ENCODE data around the gene YJEFN3. TPM values are rescaled to one million over a fixed set of nuclear protein-coding genes. Genes with fewer than 3 reads are reported as not detected.

The YJEFN3 gene
- polyA plus RNA-seq, 1 experiment: 1.2 TPM

GRCh38 chr19:19580418-19580817 lies 51.7 kb downstream of the YJEFN3 start:
- Histone ChIP-seq H3K9me3 (ENCODE audit: control insufficient read depth, insufficient read depth, low read length) (no peaks in the 10 kb centered on the region), H3K27me3 (ENCODE audit: control insufficient read depth, insufficient read depth, low read length) (no peaks in the 10 kb centered on the region), H3K4me3 (ENCODE audit: low read depth, low read length) (no peak overlapping the region), H3K27ac (ENCODE audit: low read depth, low read length) (no peak overlapping the region)
- no peak for TF ChIP-seq CTCF (IDR thresholded peaks at IDR 0.05; ENCODE audit: low read depth, low read length)
- DNase-seq (ENCODE audit: low read depth, low spot score): no peak
- ChIA-PET CTCF (no interaction called here), POLR2A (no interaction called here)

- H3K27me3 ChIP-seq (ENCODE audit: control insufficient read depth, insufficient read depth, low read length): no peaks in the 10 kb centered on the region
- H3K9me3 ChIP-seq (ENCODE audit: control insufficient read depth, insufficient read depth, low read length): no peaks in the 10 kb centered on the region
- H3K4me3 ChIP-seq (ENCODE audit: low read depth, low read length): no peak overlapping the region
- ChIA-PET CTCF (no interaction called here), POLR2A (no interaction called here)
- no peak overlapping the region for H3K27ac ChIP-seq (ENCODE audit: low read depth, low read length)
- DNase-seq (ENCODE audit: low read depth, low spot score): no peak
- no peak for TF ChIP-seq CTCF (IDR thresholded peaks at IDR 0.05; ENCODE audit: low read depth, low read length)
Measured at GRCh38 chr19:19581391-19581790, 52.7 kb downstream of the YJEFN3 start.

GRCh38 chr19:19582471-19582870 lies 53.8 kb downstream of the YJEFN3 start:
- TF ChIP-seq CTCF (IDR thresholded peaks at IDR 0.05; ENCODE audit: low read depth, low read length): no peak
- POLR2A ChIA-PET: no interaction called here
- Histone ChIP-seq H3K27me3 (ENCODE audit: control insufficient read depth, insufficient read depth, low read length) (no peaks in the 10 kb centered on the region), H3K4me3 (ENCODE audit: low read depth, low read length) (no peak overlapping the region), H3K27ac (ENCODE audit: low read depth, low read length) (no peak overlapping the region), H3K9me3 (ENCODE audit: control insufficient read depth, insufficient read depth, low read length) (no peaks in the 10 kb centered on the region)
- no peak for DNase-seq (ENCODE audit: low read depth, low spot score)
- CTCF ChIA-PET: interaction anchor here (1.6 to 1.9 kb wide), 2 partner anchors 28 to 29 kb away, joined by 4 to 9 read pairs; no protein-coding TSS in a partner anchor

GRCh38 chr19:19584356-19584755 lies 55.6 kb downstream of the YJEFN3 start:
- ChIA-PET POLR2A (no interaction called here), CTCF (no interaction called here)
- no peak overlapping the region for H3K4me3 ChIP-seq (ENCODE audit: low read depth, low read length)
- DNase-seq (ENCODE audit: low read depth, low spot score): no peak
- TF ChIP-seq CTCF (IDR thresholded peaks at IDR 0.05; ENCODE audit: low read depth, low read length): no peak
- no peaks in the 10 kb centered on the region for H3K9me3 ChIP-seq (ENCODE audit: control insufficient read depth, insufficient read depth, low read length)
- H3K27me3 ChIP-seq (ENCODE audit: control insufficient read depth, insufficient read depth, low read length): no peaks in the 10 kb centered on the region
- no peak overlapping the region for H3K27ac ChIP-seq (ENCODE audit: low read depth, low read length)

Other genes with a start within 250 kb of the YJEFN3 start
- gene SUGP1, start 208.4 kb upstream of the YJEFN3 start, polyA plus RNA-seq (2011; rRNA removed): 25.2 and 34.9 TPM in 2 replicates
- gene MAU2, start 208.1 kb upstream of the YJEFN3 start, polyA plus RNA-seq (2011; rRNA removed): 14.7 and 20.0 TPM in 2 replicates
- gene GATAD2A, start 123.2 kb upstream of the YJEFN3 start, polyA plus RNA-seq (2011; rRNA removed): 22.0 and 23.4 TPM in 2 replicates
- 1.0 and 1.7 TPM in 2 replicates for gene TSSK6, start 13.4 kb upstream of the YJEFN3 start, polyA plus RNA-seq (2011; rRNA removed)
- gene NDUFA13, start 12.7 kb upstream of the YJEFN3 start, polyA plus RNA-seq (2011; rRNA removed): 388 and 454 TPM in 2 replicates
- gene CILP2, start 9.4 kb downstream of the YJEFN3 start, polyA plus RNA-seq (2011; rRNA removed): 0.20 and 0.25 TPM in 2 replicates
- gene PBX4, start 89.8 kb downstream of the YJEFN3 start, polyA plus RNA-seq (2011; rRNA removed): 0.63 and 0.69 TPM in 2 replicates
- gene LPAR2, start 99.3 kb downstream of the YJEFN3 start, polyA plus RNA-seq (2011; rRNA removed): 2.2 and 2.3 TPM in 2 replicates
- 3.1 and 3.8 TPM in 2 replicates for gene GMIP, start 114.7 kb downstream of the YJEFN3 start, polyA plus RNA-seq (2011; rRNA removed)
- gene ATP13A1, start 134.8 kb downstream of the YJEFN3 start, polyA plus RNA-seq (2011; rRNA removed): 9.4 and 13.4 TPM in 2 replicates
- gene ZNF101, start 139.9 kb downstream of the YJEFN3 start, polyA plus RNA-seq (2011; rRNA removed): 4.3 and 4.5 TPM in 2 replicates
- gene ZNF14, start 204.2 kb downstream of the YJEFN3 start, polyA plus RNA-seq (2011; rRNA removed): 2.9 and 4.2 TPM in 2 replicates

Measured in AG04450 (cell line).